DOHH2 (cell line): Measurements from ENCODE around the gene PYGB.
"Not testable (repeated sequence)": the region's sequence is repeated elsewhere in the genome, so short reads cannot be mapped to it uniquely, and the experiment has no call there.

ENCODE experiments used
- H3F3A ChIP-seq: fragments of 200-600 bp; sonication (generic), shearing (Covaris generic); 2 replicates; pipeline ENCODE4 v1.6.0; 2016; ENCODE audit warnings: antibody characterized with exemption, mild to moderate bottlenecking; ENCODE audit not compliant: control insufficient read depth, insufficient read depth
- H3K27ac ChIP-seq: fragments of 200-600 bp; sonication (generic); 2 replicates; pipeline ENCODE4 v1.5.1; 2014; ENCODE audit warnings: low read depth, mild to moderate bottlenecking, low read length, moderate library complexity
- H3K27me3 ChIP-seq: fragments of 200-600 bp; sonication (generic); 2 replicates; pipeline ENCODE4 v1.6.1; 2014; ENCODE audit warnings: mild to moderate bottlenecking, low read length, mixed read lengths; ENCODE audit not compliant: control insufficient read depth
- H3K36me3 ChIP-seq: fragments of 200-600 bp; sonication (generic); 2 replicates; pipeline ENCODE4 v1.6.1; 2014; ENCODE audit warnings: mild to moderate bottlenecking, low read length, moderate library complexity, mixed read lengths; ENCODE audit not compliant: control insufficient read depth
- H3K4me1 ChIP-seq: fragments of 200-600 bp; sonication (generic); 2 replicates; pipeline ENCODE4 v1.6.1; 2014; ENCODE audit warnings: mild to moderate bottlenecking, low read length, mixed read lengths; ENCODE audit not compliant: control insufficient read depth
- H3K4me2 ChIP-seq: fragments of 200-600 bp; sonication (generic); 2 replicates; pipeline ENCODE4 v1.6.0; 2014; ENCODE audit warnings: mild to moderate bottlenecking, low read length, moderate library complexity
- H3K4me3 ChIP-seq: fragments of 200-600 bp; sonication (generic); 2 replicates; pipeline ENCODE4 v1.5.1; 2014; ENCODE audit warnings: mild to moderate bottlenecking, low read length, mixed read lengths
- H3K79me2 ChIP-seq: fragments of 200-600 bp; sonication (generic); 2 replicates; pipeline ENCODE4 v1.6.1; 2014; ENCODE audit warnings: mild to moderate bottlenecking, low read length, mixed read lengths; ENCODE audit not compliant: control insufficient read depth
- H3K9me2 ChIP-seq: fragments of 200-600 bp; sonication (generic); replicated peaks from 2 replicates; pipeline ENCODE4 v1.6.1; 2014; ENCODE audit warnings: mild to moderate bottlenecking, low read length, mixed read lengths; ENCODE audit not compliant: control insufficient read depth
- H3K9me3 ChIP-seq: fragments of 200-600 bp; sonication (generic); 2 replicates; pipeline ENCODE4 v1.6.1; 2014; ENCODE audit warnings: antibody characterized with exemption, low read length, mixed read lengths; ENCODE audit not compliant: control insufficient read depth, insufficient read depth
- H4K20me1 ChIP-seq: fragments of 200-600 bp; sonication (generic); 2 replicates; pipeline ENCODE4 v1.6.0; 2014; ENCODE audit warnings: low read depth, mild to moderate bottlenecking, antibody characterized with exemption, low read length, moderate library complexity; ENCODE audit not compliant: control insufficient read depth, insufficient read depth
- CTCF ChIP-seq: fragments of 200-600 bp; sonication (generic); IDR thresholded peaks from one replicate; pipeline ENCODE4 v1.5.1; 2014; ENCODE audit warnings: antibody characterized with exemption, mild to moderate bottlenecking, low read depth, low read length; ENCODE audit not compliant: poor library complexity, severe bottlenecking
- EZH2phosphoT487 ChIP-seq: fragments of 200-600 bp; sonication (generic); IDR thresholded peaks from 2 replicates; pipeline ENCODE4 v1.6.1; 2017; ENCODE audit warnings: borderline replicate concordance, mild to moderate bottlenecking, antibody characterized with exemption, low read length, moderate library complexity, mixed read lengths

Gene PYGB

DNA sequence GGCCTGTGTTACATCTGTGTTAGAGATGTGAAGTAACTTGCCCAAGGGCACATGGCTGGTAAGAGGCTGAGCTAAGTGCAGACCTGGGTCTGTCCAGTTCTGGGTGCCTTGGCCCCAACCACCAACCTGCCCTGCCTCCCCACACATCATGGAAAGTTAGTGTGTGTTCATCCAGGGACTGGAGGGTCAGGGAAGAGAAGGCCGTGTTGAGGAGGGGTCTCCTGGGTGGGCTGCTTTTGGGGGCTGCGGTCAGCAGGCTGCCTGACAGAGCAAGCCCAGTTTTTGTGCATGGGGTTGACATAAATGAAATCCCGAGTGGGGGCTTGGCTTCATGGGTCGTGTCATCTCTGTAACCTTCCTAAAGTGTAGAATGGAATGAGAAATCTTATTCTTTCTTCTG lies 10.9 kb downstream of the PYGB start:
- H3F3A ChIP-seq: no peaks in the 10 kb centered on the region
- TF ChIP-seq EZH2phosphoT487: no peak
- no peak for TF ChIP-seq CTCF
- H3K79me2 ChIP-seq: peaks cover 14% of the 10 kb centered on the region
- no peaks in the 10 kb centered on the region for H3K9me2 ChIP-seq
- H3K4me1 ChIP-seq: no peaks in the 10 kb centered on the region
- no peaks in the 10 kb centered on the region for H4K20me1 ChIP-seq
- no peaks in the 10 kb centered on the region for H3K9me3 ChIP-seq
- no peak overlapping the region for H3K4me2 ChIP-seq
- no peaks in the 10 kb centered on the region for H3K27me3 ChIP-seq
- no peak overlapping the region for H3K27ac ChIP-seq
- H3K4me3 ChIP-seq: no peak overlapping the region
- H3K36me3 ChIP-seq: peaks cover 10% of the 10 kb centered on the region

DNA sequence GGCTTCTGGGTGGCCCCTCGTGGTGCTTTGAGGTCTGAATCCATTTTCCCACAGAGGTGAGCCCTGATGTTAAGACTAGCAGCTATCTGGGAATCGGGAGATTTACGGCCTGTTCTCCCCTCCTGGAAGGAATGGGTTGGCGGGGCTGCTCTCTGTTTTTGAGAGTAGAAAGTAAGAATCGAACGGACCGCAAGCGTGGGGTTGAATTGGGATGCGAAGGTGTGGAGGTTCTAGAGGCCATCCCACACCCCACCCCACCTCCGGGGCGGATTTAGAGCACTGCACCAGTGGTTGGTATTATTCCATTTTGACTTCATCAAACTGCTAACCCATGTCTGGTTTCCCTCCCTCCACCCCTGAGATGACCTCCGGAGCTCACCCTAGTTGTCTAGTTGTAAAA lies 11.5 kb downstream of the PYGB start:
- H3K4me2 ChIP-seq: no peak overlapping the region
- no peak overlapping the region for H3K4me3 ChIP-seq
- peaks cover 13% of the 10 kb centered on the region for H3K79me2 ChIP-seq
- no peaks in the 10 kb centered on the region for H3K27me3 ChIP-seq
- no peaks in the 10 kb centered on the region for H3K9me2 ChIP-seq
- H3F3A ChIP-seq: no peaks in the 10 kb centered on the region
- H3K27ac ChIP-seq: no peak overlapping the region
- no peaks in the 10 kb centered on the region for H3K4me1 ChIP-seq
- TF ChIP-seq CTCF: no peak
- TF ChIP-seq EZH2phosphoT487: no peak
- H4K20me1 ChIP-seq: no peaks in the 10 kb centered on the region
- H3K36me3 ChIP-seq: peaks cover 10% of the 10 kb centered on the region
- H3K9me3 ChIP-seq: no peaks in the 10 kb centered on the region

DNA sequence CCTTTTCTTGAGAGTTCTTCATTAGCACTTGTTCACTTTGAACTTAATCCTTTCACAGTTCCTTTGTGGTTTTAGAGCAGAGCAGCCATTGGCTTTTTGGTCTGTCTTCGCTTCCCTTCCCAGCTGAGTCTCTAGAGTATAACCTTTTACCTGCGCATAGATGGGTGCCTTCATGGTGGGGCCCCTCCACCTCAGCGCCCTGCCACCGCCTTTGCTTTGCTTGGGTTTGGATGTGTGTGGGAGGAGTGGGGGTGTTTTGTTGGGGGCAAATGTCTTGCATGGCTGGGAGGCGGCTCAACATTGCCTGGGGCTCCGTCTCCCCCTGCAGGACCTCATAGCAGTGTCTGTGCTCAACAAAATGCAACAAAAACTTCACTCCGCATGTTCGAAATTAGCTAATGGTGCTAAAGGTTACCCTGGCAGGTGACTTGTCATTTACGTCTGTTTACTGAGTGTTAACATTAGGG lies 11.9 kb downstream of the PYGB start:
- Histone ChIP-seq H3K4me2 (no peak overlapping the region), H3F3A (no peaks in the 10 kb centered on the region), H3K9me2 (no peaks in the 10 kb centered on the region), H4K20me1 (no peaks in the 10 kb centered on the region), H3K36me3 (peaks cover 10% of the 10 kb centered on the region), H3K27ac (no peak overlapping the region), H3K9me3 (no peaks in the 10 kb centered on the region), H3K4me3 (no peak overlapping the region), H3K4me1 (no peaks in the 10 kb centered on the region), H3K79me2 (peaks cover 10% of the 10 kb centered on the region), H3K27me3 (no peaks in the 10 kb centered on the region)
- no peak for TF ChIP-seq EZH2phosphoT487
- no peak for TF ChIP-seq CTCF

GRCh38 chr20:25260770-25261437 lies 13.0 kb downstream of the PYGB start:
- not testable (repeated sequence) for H3K27me3 ChIP-seq, H3K79me2 ChIP-seq, H3F3A ChIP-seq, H3K9me3 ChIP-seq, H3K9me2 ChIP-seq, H3K4me1 ChIP-seq, H4K20me1 ChIP-seq, H3K4me2 ChIP-seq, H3K27ac ChIP-seq, H3K4me3 ChIP-seq
- H3K36me3 ChIP-seq: peaks cover 10% of the 10 kb centered on the region
